Skeletal muscle cell (primary cell): ENCODE measurements around the gene STEAP2.

Experiments used
- DNase-seq: peaks from one replicate; pipeline ENCODE4 v3.0.0-alpha.2; 2010; ENCODE audit warnings: low read depth
- H3K4me3 ChIP-seq: 2 replicates; pipeline ENCODE4 v1.5.1; 2011; ENCODE audit warnings: low read depth, mild to moderate bottlenecking, control low read depth, low read length, moderate library complexity

Gene STEAP2

GRCh38 chr7:90191648-90192047 lies 19.9 kb upstream of the STEAP2 start:
- DNase-seq = no peak
- no peak overlapping the region for H3K4me3 ChIP-seq

- no peak overlapping the region for H3K4me3 ChIP-seq
- no peak for DNase-seq
Measured at GRCh38 chr7:90192876-90193750, 18.4 kb upstream of the STEAP2 start.

GRCh38 chr7:90194911-90195809 lies 16.4 kb upstream of the STEAP2 start:
- DNase-seq = no peak
- no peak overlapping the region for H3K4me3 ChIP-seq

- no peak for DNase-seq
- H3K4me3 ChIP-seq = no peak overlapping the region
Measured at GRCh38 chr7:90201500-90202195, 9.9 kb upstream of the STEAP2 start.

GRCh38 chr7:90207956-90208355 lies 3.6 kb upstream of the STEAP2 start:
- no peak overlapping the region for H3K4me3 ChIP-seq
- no peak for DNase-seq

GRCh38 chr7:90209776-90210175 lies 1.8 kb upstream of the STEAP2 start:
- DNase-seq = no peak
- no peak overlapping the region for H3K4me3 ChIP-seq

- H3K4me3 ChIP-seq = no peak overlapping the region
- DNase-seq = no peak
Measured at GRCh38 chr7:90210475-90210874, 1.1 kb upstream of the STEAP2 start.

GRCh38 chr7:90210981-90211380 lies 559 bp upstream of the STEAP2 start:
- no peak for DNase-seq
- peak overlapping the region; percentile 74 for H3K4me3 ChIP-seq

- peak overlapping the region; percentile 74 for H3K4me3 ChIP-seq
- DNase-seq = no peak
Measured at GRCh38 chr7:90212149-90212495, 582 bp downstream of the STEAP2 start.

- no peak for DNase-seq
- H3K4me3 ChIP-seq = no peak overlapping the region
Measured at GRCh38 chr7:90213521-90213920, 2.0 kb downstream of the STEAP2 start.

- no peak overlapping the region for H3K4me3 ChIP-seq
- DNase-seq = no peak
Measured at GRCh38 chr7:90216080-90216674, 4.6 kb downstream of the STEAP2 start.

GRCh38 chr7:90216771-90217170 lies 5.2 kb downstream of the STEAP2 start:
- no peak overlapping the region for H3K4me3 ChIP-seq
- DNase-seq = no peak

GRCh38 chr7:90222390-90222789 lies 10.8 kb downstream of the STEAP2 start:
- no peak for DNase-seq
- no peak overlapping the region for H3K4me3 ChIP-seq

GRCh38 chr7:90222811-90223725 lies 11.5 kb downstream of the STEAP2 start:
- DNase-seq = peak; percentile 49
- no peak overlapping the region for H3K4me3 ChIP-seq

- DNase-seq = no peak
- H3K4me3 ChIP-seq = no peak overlapping the region
Measured at GRCh38 chr7:90224195-90224594, 12.7 kb downstream of the STEAP2 start.

- no peak for DNase-seq
- no peak overlapping the region for H3K4me3 ChIP-seq
Measured at GRCh38 chr7:90225181-90225580, 13.6 kb downstream of the STEAP2 start.

GRCh38 chr7:90225601-90226000 lies 14.1 kb downstream of the STEAP2 start:
- no peak for DNase-seq

GRCh38 chr7:90227259-90227658 lies 15.7 kb downstream of the STEAP2 start:
- DNase-seq = no peak
- no peak overlapping the region for H3K4me3 ChIP-seq

More at GRCh38 chr7:90225601-90226000, 14.1 kb downstream of the STEAP2 start:
- no peak overlapping the region for H3K4me3 ChIP-seq

GRCh38 chr7:90229682-90230081 lies 18.1 kb downstream of the STEAP2 start:
- DNase-seq = no peak
- H3K4me3 ChIP-seq = no peak overlapping the region
